Fibroblast of lung (primary cell): ENCODE data around the gene ZC3H12A. TPM values are rescaled to one million over a fixed set of nuclear protein-coding genes. Genes with fewer than 3 reads are reported as not detected.

Source experiments
- DNase-seq, 2 donors: peaks; one replicate each; pipeline versions ENCODE4 v3.0.0 to v3.0.0-alpha.2; 2010; ENCODE audit warnings: low read depth in 2 of 2
- H2AFZ ChIP-seq: 2 replicates; pipeline ENCODE4 v1.5.1; 2012; ENCODE audit warnings: low read length, control low read depth, inconsistent platforms
- H3K27ac ChIP-seq: 2 replicates; pipeline ENCODE4 v1.5.1; 2011; ENCODE audit warnings: low read length, control low read depth; ENCODE audit not compliant: insufficient read depth
- H3K27me3 ChIP-seq: 2 replicates; pipeline ENCODE4 v1.5.1; 2011; ENCODE audit warnings: mild to moderate bottlenecking, low read length; ENCODE audit not compliant: control insufficient read depth, insufficient read depth
- H3K36me3 ChIP-seq: 2 replicates; pipeline ENCODE4 v1.5.1; 2011; ENCODE audit warnings: low read length; ENCODE audit not compliant: control insufficient read depth, insufficient read depth
- H3K4me1 ChIP-seq: 2 replicates; pipeline ENCODE4 v1.5.1; 2011; ENCODE audit warnings: low read length; ENCODE audit not compliant: control insufficient read depth, insufficient read depth; ENCODE audit errors: extremely low read depth
- H3K4me2 ChIP-seq: 2 replicates; pipeline ENCODE4 v1.5.1; 2011; ENCODE audit warnings: low read length, control low read depth; ENCODE audit not compliant: insufficient read depth; ENCODE audit errors: extremely low read depth
- H3K4me3 ChIP-seq, 4 experiments: fragments of 200-600 bp in 1 of 4; sonication (generic) in 1 of 4; replicated peaks in 1 of 4; 2 replicates each; pipeline ENCODE4 v1.5.1; 2011 to 2016; ENCODE audit warnings: low read length in 4 of 4, low read depth in 3 of 4, mild to moderate bottlenecking in 3 of 4, control low read depth in 2 of 4, inconsistent platforms in 1 of 4, mixed read lengths in 1 of 4; ENCODE audit not compliant: insufficient read depth in 1 of 4; ENCODE audit errors: control extremely low read depth in 1 of 4
- H3K79me2 ChIP-seq: 2 replicates; pipeline ENCODE4 v1.5.1; 2012; ENCODE audit warnings: mild to moderate bottlenecking, low read length, inconsistent platforms; ENCODE audit not compliant: control insufficient read depth, insufficient read depth
- H3K9ac ChIP-seq: 2 replicates; pipeline ENCODE4 v1.5.1; 2011; ENCODE audit warnings: mild to moderate bottlenecking, low read length, control low read depth; ENCODE audit not compliant: insufficient read depth
- H3K9me3 ChIP-seq: 2 replicates; pipeline ENCODE4 v1.5.1; 2012; ENCODE audit warnings: low read depth, low read length; ENCODE audit not compliant: control insufficient read depth, insufficient read depth
- H4K20me1 ChIP-seq: 2 replicates; pipeline ENCODE4 v1.5.1; 2011; ENCODE audit warnings: low read length; ENCODE audit not compliant: control insufficient read depth, insufficient read depth; ENCODE audit errors: extremely low read depth
- EZH2 ChIP-seq: IDR thresholded peaks from 2 replicates; pipeline ENCODE4 v1.5.1; 2012; ENCODE audit warnings: low read length, control low read depth, mild to moderate bottlenecking; ENCODE audit errors: missing control alignments
- polyA plus RNA-seq, 2 donors: library from polyadenylated mRNA; depleted of rRNA in 1 of 2; stranded (reverse) in 1 of 2; unstranded in 1 of 2; fragments of >200 nt; gene quantifications; 2 replicates each; pipeline ENCODE4 v1.2.1, GENCODE V29; 2011 to 2012; ENCODE audit warnings: missing spikeins in 1 of 2
- total RNA-seq: library from RNA; depleted of rRNA; stranded (reverse); fragments of >200 nt; gene quantifications from 2 replicates; pipeline ENCODE4 v1.2.1, GENCODE V29; 2014
- TF ChIP-seq, protein P1 (sequence below), 2 donors: IDR thresholded peaks in 1 of 2; conservative IDR thresholded peaks in 1 of 2; 1 replicate in 1 of 2; 2 replicates in 1 of 2; pipeline ENCODE4 v1.5.1; 2011 to 2012; ENCODE audit warnings: low read length in 2 of 2, control low read depth in 1 of 2, inconsistent platforms in 1 of 2, low read depth in 1 of 2, mild to moderate bottlenecking in 1 of 2

Gene ZC3H12A
- total and polyA plus RNA-seq, 2 donors (not counting 1 experiment from before 2014, with no cell fraction given): 4.9 to 7.8 TPM

DNA sequence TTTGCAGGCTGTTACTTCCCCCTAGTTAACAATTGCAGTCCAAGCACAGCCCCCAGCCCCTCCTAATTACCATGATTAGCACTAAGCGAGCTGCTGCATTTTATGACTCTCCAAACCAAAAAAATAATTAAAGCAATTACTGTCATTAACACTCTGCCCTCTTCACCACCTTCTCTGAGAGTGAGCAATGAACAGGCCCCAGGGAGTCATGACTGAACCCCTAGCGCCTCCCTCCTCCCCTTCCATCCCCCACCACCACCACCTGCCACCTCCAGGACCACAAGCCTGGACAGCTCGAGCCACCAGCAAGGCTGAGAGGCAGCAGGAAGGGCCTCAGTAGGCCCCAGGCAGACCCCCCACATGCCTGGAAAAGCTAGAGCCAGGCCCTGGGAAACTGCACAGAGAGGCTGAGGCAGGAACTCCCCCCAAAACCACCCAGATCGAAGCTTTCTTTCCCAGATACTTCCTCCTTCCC, 35.5 kb upstream of the ZC3H12A start:
- Histone ChIP-seq H3K36me3 (no peaks in the 10 kb centered on the region), H2AFZ (no peak overlapping the region), H3K9ac (no peak overlapping the region), H3K4me1 (no peaks in the 10 kb centered on the region), H3K27me3 (peaks cover 21% of the 10 kb centered on the region), H3K9me3 (no peaks in the 10 kb centered on the region), H4K20me1 (no peaks in the 10 kb centered on the region), H3K4me2 (no peak overlapping the region), H3K4me3 (no peak overlapping the region), H3K27ac (no peak overlapping the region), H3K79me2 (no peaks in the 10 kb centered on the region)
- DNase-seq: no peak
- TF ChIP-seq, protein P1, sequence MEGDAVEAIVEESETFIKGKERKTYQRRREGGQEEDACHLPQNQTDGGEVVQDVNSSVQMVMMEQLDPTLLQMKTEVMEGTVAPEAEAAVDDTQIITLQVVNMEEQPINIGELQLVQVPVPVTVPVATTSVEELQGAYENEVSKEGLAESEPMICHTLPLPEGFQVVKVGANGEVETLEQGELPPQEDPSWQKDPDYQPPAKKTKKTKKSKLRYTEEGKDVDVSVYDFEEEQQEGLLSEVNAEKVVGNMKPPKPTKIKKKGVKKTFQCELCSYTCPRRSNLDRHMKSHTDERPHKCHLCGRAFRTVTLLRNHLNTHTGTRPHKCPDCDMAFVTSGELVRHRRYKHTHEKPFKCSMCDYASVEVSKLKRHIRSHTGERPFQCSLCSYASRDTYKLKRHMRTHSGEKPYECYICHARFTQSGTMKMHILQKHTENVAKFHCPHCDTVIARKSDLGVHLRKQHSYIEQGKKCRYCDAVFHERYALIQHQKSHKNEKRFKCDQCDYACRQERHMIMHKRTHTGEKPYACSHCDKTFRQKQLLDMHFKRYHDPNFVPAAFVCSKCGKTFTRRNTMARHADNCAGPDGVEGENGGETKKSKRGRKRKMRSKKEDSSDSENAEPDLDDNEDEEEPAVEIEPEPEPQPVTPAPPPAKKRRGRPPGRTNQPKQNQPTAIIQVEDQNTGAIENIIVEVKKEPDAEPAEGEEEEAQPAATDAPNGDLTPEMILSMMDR (conservative IDR thresholded peaks at IDR 0.05 in 1 of 2, IDR thresholded peaks at IDR 0.05 in 1 of 2; ENCODE audit: low read depth in 1 of 2, low read length in 2 of 2): no peak
- no peak for TF ChIP-seq EZH2

DNA sequence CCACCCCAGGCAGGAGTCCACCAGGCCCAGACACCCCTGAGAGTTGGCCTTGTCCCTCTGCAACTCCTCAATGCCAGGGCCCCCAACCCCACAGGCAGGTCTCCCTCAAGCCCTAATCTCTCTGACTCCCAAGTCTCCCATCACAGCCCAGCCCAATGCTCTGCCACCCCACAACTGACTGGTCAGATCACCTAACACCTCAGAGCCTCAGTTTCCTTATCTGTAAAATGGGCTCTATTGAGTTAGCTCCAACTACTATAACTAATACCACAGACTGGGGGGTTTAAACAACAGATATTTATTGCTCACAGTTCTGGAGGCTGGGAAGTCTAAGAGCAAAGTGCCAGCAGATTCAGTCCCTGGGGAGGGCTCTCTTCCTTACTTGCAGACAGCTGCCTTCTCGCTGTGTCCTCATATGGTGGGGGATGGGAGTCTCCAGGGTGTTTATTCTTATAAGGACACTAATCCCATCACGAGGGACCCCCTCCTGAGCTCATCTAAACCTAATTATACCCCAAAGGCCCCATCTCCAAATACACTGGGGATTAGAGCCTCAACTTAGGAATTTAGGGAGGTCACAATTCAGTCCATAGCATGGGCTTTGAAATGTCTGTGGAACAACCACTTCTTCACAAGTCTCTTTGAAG, 34.9 kb upstream of the ZC3H12A start:
- no peak overlapping the region for H3K4me2 ChIP-seq
- TF ChIP-seq, protein P1 (conservative IDR thresholded peaks at IDR 0.05 in 1 of 2, IDR thresholded peaks at IDR 0.05 in 1 of 2; ENCODE audit: low read depth in 1 of 2, low read length in 2 of 2): no peak
- no peak for TF ChIP-seq EZH2
- H3K79me2 ChIP-seq: no peaks in the 10 kb centered on the region
- no peaks in the 10 kb centered on the region for H3K4me1 ChIP-seq
- H3K9me3 ChIP-seq: no peaks in the 10 kb centered on the region
- no peak overlapping the region for H3K4me3 ChIP-seq
- no peak overlapping the region for H2AFZ ChIP-seq
- H3K27me3 ChIP-seq: peaks cover 21% of the 10 kb centered on the region
- H3K36me3 ChIP-seq: no peaks in the 10 kb centered on the region
- no peak for DNase-seq
- no peak overlapping the region for H3K9ac ChIP-seq
- no peaks in the 10 kb centered on the region for H4K20me1 ChIP-seq
- no peak overlapping the region for H3K27ac ChIP-seq

- Histone ChIP-seq H3K9ac (no peak overlapping the region), H3K4me3 (no peak overlapping the region), H3K4me2 (no peak overlapping the region), H3K4me1 (no peaks in the 10 kb centered on the region), H4K20me1 (no peaks in the 10 kb centered on the region), H2AFZ (no peak overlapping the region), H3K27me3 (peaks cover 21% of the 10 kb centered on the region), H3K27ac (no peak overlapping the region), H3K36me3 (no peaks in the 10 kb centered on the region), H3K9me3 (no peaks in the 10 kb centered on the region), H3K79me2 (no peaks in the 10 kb centered on the region)
- TF ChIP-seq, protein P1 (conservative IDR thresholded peaks at IDR 0.05 in 1 of 2, IDR thresholded peaks at IDR 0.05 in 1 of 2; ENCODE audit: low read depth in 1 of 2, low read length in 2 of 2): no peak
- no peak for TF ChIP-seq EZH2
- no peak for DNase-seq
Measured at GRCh38 chr1:37441490-37441889, 32.9 kb upstream of the ZC3H12A start.
